ENCODE measurements around the gene LIPM. TPM values are rescaled to one million over a fixed set of nuclear protein-coding genes. Genes with fewer than 3 reads are reported as not detected.

The LIPM gene
- polyA plus RNA-seq, 1 donor (not counting 4 experiments of a cell fraction or from before 2014, with no cell fraction given): 0.67 TPM

DNA sequence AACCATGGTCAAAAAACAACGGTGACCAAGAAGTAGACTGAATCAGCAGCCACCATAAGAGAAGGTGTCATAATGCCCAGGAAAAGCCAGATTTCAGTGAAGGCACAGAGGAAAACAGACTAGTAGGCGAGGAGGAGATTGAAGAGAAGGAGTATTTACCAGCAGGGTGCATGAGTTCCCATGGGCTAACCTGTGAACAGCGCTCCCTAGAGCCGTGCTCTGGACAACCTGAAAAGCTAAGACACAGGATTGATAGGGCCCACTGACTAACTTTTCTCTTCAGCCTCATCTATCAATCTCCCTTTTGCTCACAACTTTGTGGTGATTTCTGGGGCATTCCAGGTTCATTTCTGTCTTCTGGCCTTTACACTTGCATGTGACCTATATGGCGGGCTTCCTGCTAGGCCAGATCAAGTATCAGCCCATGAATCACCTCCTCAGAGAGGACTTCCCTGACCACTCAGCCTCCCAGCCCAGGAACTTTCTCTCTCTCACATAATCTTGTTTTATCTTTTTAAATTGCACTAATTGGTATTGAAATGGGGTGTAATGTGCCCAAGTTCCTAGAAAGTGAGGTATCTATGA is 36.3 kb downstream of the LIPM start:
- TF ChIP-seq EZH2 (IDR thresholded peaks at IDR 0.05; ENCODE audit: low read length): no peak
- TF ChIP-seq, protein P1, sequence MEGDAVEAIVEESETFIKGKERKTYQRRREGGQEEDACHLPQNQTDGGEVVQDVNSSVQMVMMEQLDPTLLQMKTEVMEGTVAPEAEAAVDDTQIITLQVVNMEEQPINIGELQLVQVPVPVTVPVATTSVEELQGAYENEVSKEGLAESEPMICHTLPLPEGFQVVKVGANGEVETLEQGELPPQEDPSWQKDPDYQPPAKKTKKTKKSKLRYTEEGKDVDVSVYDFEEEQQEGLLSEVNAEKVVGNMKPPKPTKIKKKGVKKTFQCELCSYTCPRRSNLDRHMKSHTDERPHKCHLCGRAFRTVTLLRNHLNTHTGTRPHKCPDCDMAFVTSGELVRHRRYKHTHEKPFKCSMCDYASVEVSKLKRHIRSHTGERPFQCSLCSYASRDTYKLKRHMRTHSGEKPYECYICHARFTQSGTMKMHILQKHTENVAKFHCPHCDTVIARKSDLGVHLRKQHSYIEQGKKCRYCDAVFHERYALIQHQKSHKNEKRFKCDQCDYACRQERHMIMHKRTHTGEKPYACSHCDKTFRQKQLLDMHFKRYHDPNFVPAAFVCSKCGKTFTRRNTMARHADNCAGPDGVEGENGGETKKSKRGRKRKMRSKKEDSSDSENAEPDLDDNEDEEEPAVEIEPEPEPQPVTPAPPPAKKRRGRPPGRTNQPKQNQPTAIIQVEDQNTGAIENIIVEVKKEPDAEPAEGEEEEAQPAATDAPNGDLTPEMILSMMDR (optimal IDR thresholded peaks at IDR 0.05 in 1 of 3, IDR thresholded peaks at IDR 0.05 in 1 of 3, conservative IDR thresholded peaks at IDR 0.05 in 1 of 3; ENCODE audit: extremely low read depth in 1 of 3, insufficient read depth in 2 of 3, low read length in 3 of 3): no peak
- dilution Hi-C loops (cut with MboI; ENCODE audit: extremely low pct_ligation_motif_present, low sequenced_read_pairs): no loop called here
- no peak overlapping the region for H2AFZ ChIP-seq (ENCODE audit: control insufficient read depth, low read length)

DNA sequence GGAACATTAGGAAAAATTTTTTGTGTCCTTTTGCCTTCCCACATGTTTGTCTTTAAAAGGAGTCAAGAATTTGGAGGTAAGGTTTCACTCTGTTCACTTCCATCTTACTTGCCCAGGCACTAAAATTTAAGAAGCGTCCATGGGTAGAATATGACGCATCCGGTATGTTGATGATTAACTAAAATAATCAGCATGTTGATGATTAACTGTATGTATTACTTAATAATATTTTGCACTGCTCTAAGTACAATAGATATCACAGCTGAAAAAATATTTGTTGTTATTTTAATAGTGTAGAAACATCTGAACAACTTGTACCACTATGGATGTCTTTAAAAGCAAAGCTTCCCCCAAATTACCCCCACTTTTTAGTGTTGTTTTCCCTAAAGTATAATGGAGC is 37.6 kb downstream of the LIPM start:
- Histone ChIP-seq H4K20me1 (ENCODE audit: control insufficient read depth, extremely low read depth, insufficient read depth, low read length) (no peaks in the 10 kb centered on the region), H3K9me1 (ENCODE audit: control insufficient read depth, extremely low read depth, insufficient read depth, low read length) (no peaks in the 10 kb centered on the region), H3K27me3 (ENCODE audit: control insufficient read depth, extremely low read depth, insufficient read depth, low read length) (no peaks in the 10 kb centered on the region), H3K4me1 (ENCODE audit: control insufficient read depth, extremely low read depth, insufficient read depth, low read length) (peaks cover 10% of the 10 kb centered on the region), H3K4me2 (ENCODE audit: control insufficient read depth, extremely low read depth, insufficient read depth, low read depth, low read length) (no peak overlapping the region), H3K9me3 (ENCODE audit: control insufficient read depth, low read depth, low read length) (no peaks in the 10 kb centered on the region), H3K79me2 (ENCODE audit: control insufficient read depth, insufficient read depth, low read length) (no peaks in the 10 kb centered on the region), H2AFZ (ENCODE audit: control insufficient read depth, low read length) (no peak overlapping the region), H3K4me3 (ENCODE audit: control insufficient read depth in 2 of 3, extremely low read depth in 1 of 3, insufficient read depth in 2 of 3, low read depth in 1 of 3, low read length in 3 of 3) (no peak overlapping the region), H3K9ac (ENCODE audit: control insufficient read depth, extremely low read depth, insufficient read depth, low read length) (no peak overlapping the region), H3K36me3 (ENCODE audit: control insufficient read depth in 2 of 2, extremely low read depth in 1 of 2, insufficient read depth in 2 of 2, low read length in 2 of 2) (no peaks in the 10 kb centered on the region), H3K27ac (ENCODE audit: control insufficient read depth, insufficient read depth, low read length) (no peak overlapping the region)
- dilution Hi-C loops (cut with MboI; ENCODE audit: extremely low pct_ligation_motif_present, low sequenced_read_pairs): no loop called here
- FAIRE-seq (no peak), DNase-seq (ENCODE audit: low read depth, low spot score) (no peak)
- TF ChIP-seq, protein P1 (optimal IDR thresholded peaks at IDR 0.05 in 1 of 3, IDR thresholded peaks at IDR 0.05 in 1 of 3, conservative IDR thresholded peaks at IDR 0.05 in 1 of 3; ENCODE audit: extremely low read depth in 1 of 3, insufficient read depth in 2 of 3, low read length in 3 of 3): no peak
- TF ChIP-seq EZH2 (IDR thresholded peaks at IDR 0.05; ENCODE audit: low read length): no peak

More for the DNA sequence above, 36.3 kb downstream of the LIPM start:
- Histone ChIP-seq H3K4me2 (ENCODE audit: control insufficient read depth, extremely low read depth, insufficient read depth, low read depth, low read length) (no peak overlapping the region), H4K20me1 (ENCODE audit: control insufficient read depth, extremely low read depth, insufficient read depth, low read length) (no peaks in the 10 kb centered on the region), H3K36me3 (ENCODE audit: control insufficient read depth in 2 of 2, extremely low read depth in 1 of 2, insufficient read depth in 2 of 2, low read length in 2 of 2) (no peaks in the 10 kb centered on the region), H3K9me1 (ENCODE audit: control insufficient read depth, extremely low read depth, insufficient read depth, low read length) (no peaks in the 10 kb centered on the region), H3K9me3 (ENCODE audit: control insufficient read depth, low read depth, low read length) (no peaks in the 10 kb centered on the region), H3K9ac (ENCODE audit: control insufficient read depth, extremely low read depth, insufficient read depth, low read length) (no peak overlapping the region), H3K27ac (ENCODE audit: control insufficient read depth, insufficient read depth, low read length) (no peak overlapping the region), H3K4me1 (ENCODE audit: control insufficient read depth, extremely low read depth, insufficient read depth, low read length) (peaks cover 8% of the 10 kb centered on the region), H3K79me2 (ENCODE audit: control insufficient read depth, insufficient read depth, low read length) (no peaks in the 10 kb centered on the region), H3K4me3 (ENCODE audit: control insufficient read depth in 2 of 3, extremely low read depth in 1 of 3, insufficient read depth in 2 of 3, low read depth in 1 of 3, low read length in 3 of 3) (no peak overlapping the region), H3K27me3 (ENCODE audit: control insufficient read depth, extremely low read depth, insufficient read depth, low read length) (no peaks in the 10 kb centered on the region)
- DNase-seq (ENCODE audit: low read depth, low spot score): no peak
- FAIRE-seq: no peak

Measured in keratinocyte (primary cell).